GM12878 (cell line): ENCODE results near the gene CCDC117. TPM values are rescaled to one million over a fixed set of nuclear protein-coding genes. Genes with fewer than 3 reads are reported as not detected.
A peak's percentile ranks its signal among the peaks of the same experiment; 100 is the strongest.

Experiments used
- ATAC-seq: fragments of 200-7000 bp; cut with Tn5 transposase; 3 replicates; pipeline ENCODE4 v1.9.1; 2020; ENCODE audit warnings: mild to moderate bottlenecking, moderate library complexity
- BruUV-seq: library from RNA; stranded (reverse); fragments of 400-500 nt; replicated peaks from 2 replicates; lab custom pipeline; 2021; lab: Mats Ljungman, UMichigan
- CTCF ChIA-PET: fragments of 300-600 bp; sonication (Branson Sonifier 250); formaldehyde crosslinking; extraction: SDS; loops from one replicate; lab custom pipeline; 2021; ENCODE audit warnings: inconsistent platforms; lab: Yijun Ruan, JAX
- POLR2A ChIA-PET: fragments of 350-600 bp; formaldehyde crosslinking; extraction: SDS; loops from one replicate; lab custom pipeline; 2021; ENCODE audit warnings: inconsistent platforms; lab: Charles Lee
- RAD21 ChIA-PET: fragments of 300-600 bp; sonication (Branson Sonifier 250); formaldehyde crosslinking; loops from one replicate; lab custom pipeline; 2023; ENCODE audit warnings: antibody characterized with exemption; ENCODE audit not compliant: unreplicated experiment; lab: Charles Lee
- SMC1A ChIA-PET: fragments of 300-600 bp; sonication (Branson Sonifier 250); formaldehyde crosslinking; loops from one replicate; lab custom pipeline; 2023; ENCODE audit not compliant: unreplicated experiment, uncharacterized antibody; lab: Charles Lee
- DNase-seq: peaks from one replicate; pipeline ENCODE4 v3.0.0-alpha.2; 2011; ENCODE audit warnings: low read depth, low spot score
- FAIRE-seq: peaks from 3 replicates; lab custom pipeline; 2011; peaks lifted over from hg19 to GRCh38; lab: Jason Lieb, UNC
- H2AFZ ChIP-seq: 2 replicates; pipeline ENCODE4 v1.6.0; 2011; ENCODE audit warnings: low read depth, low read length, control low read depth; ENCODE audit not compliant: control insufficient read depth
- H3K27ac ChIP-seq: 2 replicates; pipeline ENCODE4 v1.5.1; 2011; ENCODE audit warnings: control low read depth; ENCODE audit not compliant: control insufficient read depth, insufficient read depth
- H3K27me3 ChIP-seq, 2 experiments: replicated peaks in 1 of 2; 2 replicates each; pipeline versions ENCODE4 v1.6.0 to v1.6.1; 2011; ENCODE audit warnings: low read length in 1 of 2; ENCODE audit not compliant: control insufficient read depth in 2 of 2, insufficient read depth in 2 of 2
- H3K36me3 ChIP-seq, 2 experiments: 2 replicates each; pipeline ENCODE4 v1.5.1; 2011; ENCODE audit warnings: low read length in 1 of 2; ENCODE audit not compliant: control insufficient read depth in 2 of 2, insufficient read depth in 2 of 2
- H3K4me1 ChIP-seq: 2 replicates; pipeline ENCODE4 v1.6.1; 2011; ENCODE audit warnings: mild to moderate bottlenecking, low read length, moderate library complexity, mixed read lengths; ENCODE audit not compliant: control insufficient read depth, insufficient read depth
- H3K4me2 ChIP-seq: 2 replicates; pipeline ENCODE4 v1.6.0; 2011; ENCODE audit warnings: control low read depth; ENCODE audit not compliant: control insufficient read depth, insufficient read depth
- H3K4me3 ChIP-seq: fragments of 200-600 bp; sonication (generic); 2 replicates; pipeline ENCODE4 v1.5.1; 2016
- H3K79me2 ChIP-seq: 2 replicates; pipeline ENCODE4 v1.6.0; 2011; ENCODE audit warnings: low read length; ENCODE audit not compliant: control insufficient read depth, insufficient read depth
- H3K9ac ChIP-seq: 2 replicates; pipeline ENCODE4 v1.8.0; 2011; ENCODE audit warnings: low read length, control low read depth, mixed read lengths; ENCODE audit not compliant: control insufficient read depth, insufficient read depth
- H3K9me3 ChIP-seq: replicated peaks from 3 replicates; pipeline ENCODE4 v1.5.1; 2011; ENCODE audit warnings: mild to moderate bottlenecking, low read length; ENCODE audit not compliant: control insufficient read depth, insufficient read depth
- H4K20me1 ChIP-seq: 2 replicates; pipeline ENCODE4 v1.6.0; 2011; ENCODE audit not compliant: control insufficient read depth, insufficient read depth
- ATF7 ChIP-seq: fragments of 450-650 bp; IDR thresholded peaks from 2 replicates; pipeline ENCODE4 v1.6.1; 2016; ENCODE audit warnings: low read depth, mild to moderate bottlenecking
- BCL11A ChIP-seq: IDR thresholded peaks from 2 replicates; pipeline ENCODE4 v1.6.1; 2011; ENCODE audit warnings: low read depth, low read length
- CBX3 ChIP-seq: fragments of 200-600 bp; sonication (generic); IDR thresholded peaks from 2 replicates; pipeline ENCODE4 v1.6.1; 2016; ENCODE audit warnings: low read depth, borderline replicate concordance
- MEF2B ChIP-seq: fragments of 450-650 bp; IDR thresholded peaks from 2 replicates; pipeline ENCODE4 v1.6.1; 2018; ENCODE audit warnings: mild to moderate bottlenecking, moderate library complexity; ENCODE audit not compliant: partially characterized antibody, poor library complexity, severe bottlenecking
- MTA2 ChIP-seq: fragments of 450-650 bp; IDR thresholded peaks from 2 replicates; pipeline ENCODE4 v1.6.1; 2016; ENCODE audit warnings: low read depth, mild to moderate bottlenecking, moderate library complexity
- NFYA ChIP-seq: IDR thresholded peaks from 2 replicates; pipeline ENCODE4 v1.6.1; 2011; ENCODE audit warnings: low read depth, mild to moderate bottlenecking, low read length, improper control_type of control experiment, borderline replicate concordance
- NRF1 ChIP-seq: conservative IDR thresholded peaks from 2 replicates; pipeline ENCODE4 v1.6.1; 2011; ENCODE audit warnings: mild to moderate bottlenecking, low read depth, low read length, improper control_type of control experiment
- PBX3 ChIP-seq: IDR thresholded peaks from 2 replicates; pipeline ENCODE4 v1.6.1; 2011; ENCODE audit warnings: mild to moderate bottlenecking, low read depth, low read length, moderate library complexity; ENCODE audit not compliant: insufficient replicate concordance
- POLR2AphosphoS2 ChIP-seq: IDR thresholded peaks from 2 replicates; pipeline ENCODE4 v1.6.1; 2011; ENCODE audit warnings: low read depth, mild to moderate bottlenecking, low read length, improper control_type of control experiment, moderate library complexity
- RUNX3 ChIP-seq: IDR thresholded peaks from 2 replicates; pipeline ENCODE4 v1.6.1; 2012; ENCODE audit warnings: low read length, inconsistent platforms
- SIN3A ChIP-seq: IDR thresholded peaks from 2 replicates; pipeline ENCODE4 v1.6.1; 2012; ENCODE audit warnings: low read depth, low read length, improper control_type of control experiment
- SMARCA5 ChIP-seq: fragments of 450-650 bp; IDR thresholded peaks from 2 replicates; pipeline ENCODE4 v1.6.1; 2017; ENCODE audit warnings: mild to moderate bottlenecking
- SUPT20H ChIP-seq: IDR thresholded peaks from 2 replicates; pipeline ENCODE4 v1.6.1; 2011; ENCODE audit warnings: low read depth, mild to moderate bottlenecking, low read length, moderate library complexity, borderline replicate concordance; ENCODE audit not compliant: control insufficient read depth
- TCF12 ChIP-seq: IDR thresholded peaks from 2 replicates; pipeline ENCODE4 v1.6.1; 2011; ENCODE audit warnings: low read depth, mild to moderate bottlenecking, low read length
- ZBTB11 ChIP-seq: fragments of 450-650 bp; formaldehyde crosslinking; IDR thresholded peaks from 2 replicates; pipeline ENCODE4 v1.5.0; 2022; ENCODE audit warnings: mild to moderate bottlenecking, missing genetic modification characterization
- ZNF622 ChIP-seq: fragments of 450-650 bp; IDR thresholded peaks from 2 replicates; pipeline ENCODE4 v1.6.1; 2017; ENCODE audit warnings: mild to moderate bottlenecking, inconsistent platforms
- WGBS: methylation state at CpG from one replicate; pipeline ENCODE4 v1.1.6; 2016; ENCODE audit warnings: low lambda C conversion rate; ENCODE audit not compliant: insufficient replicate concordance, insufficient coverage; ENCODE audit errors: missing lambda C conversion rate; 5-methylcytosine and 5-hydroxymethylcytosine counted together
- in situ Hi-C: fragments of 300-500 bp; cut with MboI; formaldehyde crosslinking; loops from 9 replicates; pipeline ENCODE4 v1.14.3; 2018; ENCODE audit warnings: mixed read lengths
- intact Hi-C: fragments of 100-400 bp; cut with micrococcal nuclease; formaldehyde crosslinking; loops from one replicate; pipeline ENCODE4 v1.14.2; 2022; ENCODE audit not compliant: unreplicated experiment
- polyA plus RNA-seq, 11 experiments: library from polyadenylated mRNA; depleted of rRNA in 4 of 11; unstranded in 6 of 11; stranded (reverse) in 5 of 11; fragments of >200 nt; fragmentation: Nextera tagmentation in 4 of 11; fragmentation: Illumina TruSeq in 1 of 11; extraction: Ambion mirVana in 4 of 11; extraction: Trizol in 1 of 11; gene quantifications; 1 replicate in 1 of 11; 2 replicates in 10 of 11; pipeline versions ENCODE4 v1.2.1 to v1.2.3, GENCODE V29; 2011 to 2016; ENCODE audit warnings: inconsistent platforms in 2 of 11, missing spikeins in 2 of 11, low read depth in 1 of 11
- total RNA-seq, 4 experiments: library from RNA; depleted of rRNA in 3 of 4; stranded (reverse); fragments of >200 nt in 3 of 4; fragmentation: Illumina TruSeq in 1 of 4; extraction: Trizol in 1 of 4; gene quantifications; 2 replicates each; pipeline versions ENCODE4 v1.2.1 to v1.2.3, GENCODE V29; 2013 to 2021

The CCDC117 gene
- total and polyA plus RNA-seq, 10 of the 15 experiments (the other 5 are each of a cell fraction or from before 2014, with no cell fraction given), result 6.3 to 32.2 (median 20.6) TPM

GRCh38 chr22:28792491-28793383 lies 20.2 kb downstream of the CCDC117 start:
- intact Hi-C loops, result loop anchor here (5.0 to 10.0 kb wide), 2 partner anchors 50 to 118 kb away; partner anchors contain the start of genes CHEK2, HSCB and TTC28
- ATAC-seq (peak; percentile 65), FAIRE-seq (no peak), DNase-seq (no peak)
- ChIA-PET CTCF (interaction anchor here (0.7 to 10.4 kb wide), 6 partner anchors 19 to 192 kb away, joined by 3 to 126 read pairs (median 23); partner anchors contain the start of gene CCDC117), RAD21 (interaction anchor here (1.3 to 7.6 kb wide), 5 partner anchors 8 to 35 kb away, joined by 3 to 69 read pairs (median 6); partner anchors contain the start of gene XBP1), POLR2A (interaction anchor here (0.6 to 5.7 kb wide), 6 partner anchors 8 to 385 kb away, joined by 3 to 31 read pairs (median 4); partner anchors contain the start of gene XBP1), SMC1A (interaction anchor here (0.7 to 10.7 kb wide), 8 partner anchors 20 to 191 kb away, joined by 3 to 95 read pairs (median 5); no protein-coding TSS in a partner anchor)
- Histone ChIP-seq H4K20me1 (no peaks in the 10 kb centered on the region), H3K4me2 (peak overlapping the region; percentile 40), H3K36me3 (peaks cover 8 to 26% of the 10 kb centered on the region in 2 experiments), H3K4me3 (peak overlapping the region; percentile 7; the same call in 1 of the 2 replicates), H2AFZ (no peak overlapping the region), H3K27ac (peak overlapping the region; percentile 54), H3K79me2 (peaks cover 28% of the 10 kb centered on the region), H3K27me3 (no peaks in the 10 kb centered on the region), H3K4me1 (peaks cover 50% of the 10 kb centered on the region), H3K9me3 (no peaks in the 10 kb centered on the region), H3K9ac (no peak overlapping the region)
- WGBS, result 17% methylated on average over 15 of the region's 15 CpGs
- in situ Hi-C loops, result no loop called here
- BruUV-seq, result no TSS peak
- TF ChIP-seq PBX3, result no peak
- TF ChIP-seq ATF7, result no peak
- no peak for TF ChIP-seq NRF1
- TF ChIP-seq ZNF622, result no peak
- TF ChIP-seq CBX3, result no peak
- no peak for TF ChIP-seq ZBTB11
- TF ChIP-seq RUNX3, result no peak
- TF ChIP-seq SMARCA5, result no peak
- TF ChIP-seq NFYA, result no peak
- TF ChIP-seq BCL11A, result no peak
- TF ChIP-seq POLR2AphosphoS2, result peak; percentile 52; the same call in 1 of the 2 replicates
- TF ChIP-seq SIN3A, result no peak
- TF ChIP-seq TCF12, result no peak
- no peak for TF ChIP-seq SUPT20H
- peak; percentile 6 for TF ChIP-seq MEF2B
- TF ChIP-seq MTA2, result no peak
